Hepatocyte (in vitro differentiated cells): Measurements from ENCODE around the gene DXO.

Experiments used
- EZH2phosphoT487 ChIP-seq: fragments of 200-600 bp; sonication (generic); IDR thresholded peaks from one replicate; pipeline ENCODE4 v1.6.1; 2018; ENCODE audit warnings: antibody characterized with exemption, mild to moderate bottlenecking, low read depth, moderate library complexity; ENCODE audit not compliant: unreplicated experiment, severe bottlenecking
- TF ChIP-seq, protein P1 (sequence below): fragments of 200-600 bp; sonication (generic); IDR thresholded peaks from 2 replicates; pipeline ENCODE4 v1.5.1; 2016; ENCODE audit warnings: antibody characterized with exemption, mild to moderate bottlenecking; ENCODE audit not compliant: poor library complexity

DNA sequence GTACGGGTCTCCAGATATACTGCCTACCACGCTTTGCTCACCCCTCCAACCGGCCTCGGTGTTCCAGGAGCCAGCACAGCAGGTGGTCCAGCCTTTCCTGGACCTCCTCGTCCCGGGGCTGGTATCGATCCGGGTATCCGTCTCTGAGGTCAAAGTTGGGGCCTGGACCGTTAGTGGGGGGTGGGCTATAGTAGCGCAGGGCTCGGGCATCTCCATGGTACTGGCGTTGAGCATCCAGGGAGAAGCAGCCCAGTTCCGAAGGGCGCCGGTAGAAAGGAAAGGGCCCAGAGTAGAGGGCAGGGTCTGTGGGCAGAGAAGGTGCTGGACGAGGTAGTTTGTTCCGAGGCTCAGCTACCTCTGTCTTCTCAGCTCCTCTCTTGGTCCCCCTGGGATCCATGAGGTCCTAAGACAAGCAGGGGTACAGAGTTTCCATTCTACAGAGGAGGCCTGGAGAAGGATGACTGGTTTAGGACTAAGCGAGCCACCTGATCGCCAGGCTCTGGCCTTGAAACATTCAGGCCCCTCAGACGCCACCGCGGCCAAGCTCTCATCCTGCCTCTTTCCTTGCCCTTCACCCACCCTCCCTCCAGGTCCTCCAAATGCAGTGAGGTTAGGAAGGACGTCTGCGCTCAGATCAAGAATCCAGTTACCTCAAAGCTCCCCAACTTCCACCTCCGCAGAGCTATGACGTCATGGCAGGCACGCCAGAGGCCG, 502 bp downstream of the DXO start:
- TF ChIP-seq EZH2phosphoT487, result no peak
- TF ChIP-seq, protein P1, sequence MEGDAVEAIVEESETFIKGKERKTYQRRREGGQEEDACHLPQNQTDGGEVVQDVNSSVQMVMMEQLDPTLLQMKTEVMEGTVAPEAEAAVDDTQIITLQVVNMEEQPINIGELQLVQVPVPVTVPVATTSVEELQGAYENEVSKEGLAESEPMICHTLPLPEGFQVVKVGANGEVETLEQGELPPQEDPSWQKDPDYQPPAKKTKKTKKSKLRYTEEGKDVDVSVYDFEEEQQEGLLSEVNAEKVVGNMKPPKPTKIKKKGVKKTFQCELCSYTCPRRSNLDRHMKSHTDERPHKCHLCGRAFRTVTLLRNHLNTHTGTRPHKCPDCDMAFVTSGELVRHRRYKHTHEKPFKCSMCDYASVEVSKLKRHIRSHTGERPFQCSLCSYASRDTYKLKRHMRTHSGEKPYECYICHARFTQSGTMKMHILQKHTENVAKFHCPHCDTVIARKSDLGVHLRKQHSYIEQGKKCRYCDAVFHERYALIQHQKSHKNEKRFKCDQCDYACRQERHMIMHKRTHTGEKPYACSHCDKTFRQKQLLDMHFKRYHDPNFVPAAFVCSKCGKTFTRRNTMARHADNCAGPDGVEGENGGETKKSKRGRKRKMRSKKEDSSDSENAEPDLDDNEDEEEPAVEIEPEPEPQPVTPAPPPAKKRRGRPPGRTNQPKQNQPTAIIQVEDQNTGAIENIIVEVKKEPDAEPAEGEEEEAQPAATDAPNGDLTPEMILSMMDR, result no peak
